IPS-NIHi7 (cell line): Measurements from ENCODE around the gene ADGRL3.
"Not testable (repeated sequence)": the region's sequence is repeated elsewhere in the genome, so short reads cannot be mapped to it uniquely, and the experiment has no call there.

Experiments
- DNase-seq: peaks from one replicate; pipeline ENCODE4 v3.0.0; 2012; ENCODE audit warnings: mixed read lengths; ENCODE audit errors: extremely low spot score

Gene ADGRL3

DNA sequence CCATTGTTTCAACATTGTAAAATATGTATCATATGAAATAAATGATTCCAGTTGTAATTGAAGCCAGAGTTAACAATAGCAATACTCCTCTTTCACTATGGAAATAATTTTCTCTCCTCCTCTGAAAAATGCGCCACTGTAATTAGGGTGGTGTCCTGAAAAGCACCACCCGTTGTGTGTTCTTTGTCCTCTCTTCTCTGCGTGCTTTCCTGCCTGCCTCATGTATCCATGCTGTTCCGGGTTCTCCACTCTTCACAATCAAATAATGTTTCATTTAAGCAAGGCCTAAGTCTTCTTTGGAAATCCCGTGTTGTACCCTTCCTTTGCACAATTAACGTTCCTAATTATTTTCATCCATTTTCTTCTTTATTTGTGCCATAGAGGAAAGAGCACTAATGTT is 293.3 kb downstream of the ADGRL3 start:
- peak; percentile 10 for DNase-seq

- DNase-seq, result no peak
Observed at GRCh38 chr4:61500883-61501282, 300.8 kb downstream of the ADGRL3 start.

- DNase-seq, result no peak
Observed at GRCh38 chr4:61501812-61502211, 301.7 kb downstream of the ADGRL3 start.

- DNase-seq, result no peak
Observed at GRCh38 chr4:61505773-61506685, 305.9 kb downstream of the ADGRL3 start.

DNA sequence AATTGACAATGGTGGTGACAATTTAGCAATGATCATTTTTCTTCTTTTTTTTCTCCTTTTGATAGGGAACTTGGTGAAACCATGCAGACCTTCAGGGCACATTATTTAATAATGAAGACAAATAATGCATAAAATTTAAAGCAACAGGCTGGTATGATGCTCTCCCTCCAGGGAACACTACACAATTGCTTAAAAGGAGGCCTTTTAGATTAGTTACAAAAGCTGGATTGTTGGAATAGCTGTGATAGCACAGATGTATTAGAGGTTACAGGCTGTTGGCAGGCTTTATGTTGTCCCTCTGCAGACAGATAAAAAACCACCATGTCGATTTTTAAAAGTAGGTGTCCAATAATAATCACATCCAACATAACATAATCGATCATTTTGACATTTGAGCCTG is 307.0 kb downstream of the ADGRL3 start:
- no peak for DNase-seq

DNA sequence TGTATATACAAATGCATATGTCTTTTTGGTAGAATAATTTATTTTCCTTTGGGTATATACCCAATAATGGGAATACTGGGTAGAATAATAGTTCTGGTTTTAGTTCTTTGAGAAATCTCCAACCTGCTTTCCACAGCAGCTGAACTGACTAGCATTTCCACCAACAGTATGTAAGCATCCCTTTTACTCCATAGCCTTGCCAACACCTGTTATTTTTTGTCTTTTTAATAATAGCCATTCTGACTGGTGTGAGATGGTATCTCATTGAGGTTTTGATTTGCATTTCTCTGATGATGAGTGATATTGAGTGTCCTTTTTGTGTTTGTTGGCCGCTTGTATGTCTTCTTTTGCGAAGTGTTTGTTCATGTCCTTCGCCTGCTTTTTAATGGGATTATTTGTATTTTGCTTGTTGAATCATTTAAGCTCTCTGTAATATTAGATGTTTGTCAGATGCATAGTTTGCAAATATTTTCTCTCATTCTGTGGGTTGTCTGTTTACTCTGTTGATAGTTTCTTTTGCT is 309.7 kb downstream of the ADGRL3 start:
- DNase-seq, result not testable (repeated sequence)

DNA sequence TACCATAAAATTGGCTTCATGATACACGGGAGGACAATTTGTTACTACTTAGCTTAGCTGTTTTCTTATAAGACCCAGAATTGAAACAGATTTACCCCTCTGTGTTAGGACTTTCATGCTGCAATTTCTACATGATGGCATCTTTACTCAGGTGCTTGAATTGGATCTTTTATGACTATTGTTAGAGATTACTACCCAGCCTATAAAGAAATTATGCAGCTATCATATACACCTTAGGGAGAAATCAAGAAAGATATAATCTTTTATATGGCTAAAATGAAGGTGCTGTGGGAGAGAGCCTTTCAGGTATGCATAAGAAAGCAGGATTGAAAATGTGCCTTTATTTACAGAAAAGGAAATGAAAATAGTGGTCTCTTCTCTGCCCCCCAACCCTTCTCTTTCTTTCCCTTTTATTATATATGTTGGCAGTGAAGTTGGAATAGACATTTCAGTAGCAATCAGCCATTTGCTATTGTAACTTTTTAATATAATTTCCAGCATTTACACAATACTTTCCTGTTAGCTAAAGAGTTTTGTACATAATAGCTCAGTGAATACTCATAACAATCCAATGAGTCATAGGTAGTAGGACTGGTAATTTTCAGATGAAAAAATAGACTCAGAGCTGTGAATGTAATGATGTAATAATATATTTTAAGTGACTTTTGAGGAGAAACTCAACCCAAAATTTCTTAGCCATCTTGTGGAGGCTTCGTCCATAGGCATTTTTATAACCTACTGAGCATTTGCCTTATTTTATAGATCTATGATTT is 311.8 kb downstream of the ADGRL3 start:
- no peak for DNase-seq

- no peak for DNase-seq
Observed at GRCh38 chr4:61514991-61515390, 314.9 kb downstream of the ADGRL3 start.

DNA sequence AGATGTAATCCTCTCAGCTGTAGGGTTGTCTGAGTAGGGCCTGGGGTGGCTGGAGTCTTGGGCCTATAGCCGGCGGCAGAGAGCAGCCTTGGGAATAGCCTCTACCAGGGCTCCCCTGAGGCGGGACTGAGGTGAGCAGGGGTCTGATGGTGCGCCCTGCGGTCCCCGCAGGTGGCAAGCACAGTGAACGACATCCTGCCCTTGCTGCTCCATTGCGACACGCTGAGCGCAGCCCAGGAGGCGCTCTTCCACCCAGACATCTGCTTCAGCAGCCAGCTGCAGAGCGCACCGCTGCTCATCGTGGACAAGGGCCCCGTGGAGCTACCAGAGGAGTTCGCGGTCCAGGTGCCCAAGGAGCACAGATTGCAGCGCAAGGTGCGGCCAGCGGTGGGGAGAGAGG is 317.0 kb downstream of the ADGRL3 start:
- peak; percentile 74 for DNase-seq

- no peak for DNase-seq
Observed at GRCh38 chr4:61520166-61520565, 320.0 kb downstream of the ADGRL3 start.

GRCh38 chr4:61520681-61521160 is 320.6 kb downstream of the ADGRL3 start:
- no peak for DNase-seq

- DNase-seq, result no peak
Observed at GRCh38 chr4:61521451-61521850, 321.3 kb downstream of the ADGRL3 start.

DNA sequence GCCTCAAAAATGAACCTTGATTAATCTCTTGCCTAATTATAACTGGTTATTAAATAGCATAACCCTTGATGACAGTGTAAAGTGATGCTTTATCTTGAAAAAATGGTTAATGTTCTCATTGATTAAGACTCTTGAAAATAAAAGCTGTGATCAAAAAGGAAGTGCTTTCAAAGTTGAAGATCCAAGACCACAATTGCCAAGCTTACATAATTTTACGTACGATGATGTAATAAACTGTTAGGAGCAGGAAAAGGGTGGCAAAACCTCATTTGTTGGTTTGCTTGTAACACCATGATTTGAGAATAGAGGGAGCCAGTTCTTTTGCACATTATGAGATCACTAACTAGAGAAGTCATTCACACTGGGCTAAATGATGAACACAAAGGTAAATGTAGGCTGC is 322.2 kb downstream of the ADGRL3 start:
- DNase-seq, result no peak

DNA sequence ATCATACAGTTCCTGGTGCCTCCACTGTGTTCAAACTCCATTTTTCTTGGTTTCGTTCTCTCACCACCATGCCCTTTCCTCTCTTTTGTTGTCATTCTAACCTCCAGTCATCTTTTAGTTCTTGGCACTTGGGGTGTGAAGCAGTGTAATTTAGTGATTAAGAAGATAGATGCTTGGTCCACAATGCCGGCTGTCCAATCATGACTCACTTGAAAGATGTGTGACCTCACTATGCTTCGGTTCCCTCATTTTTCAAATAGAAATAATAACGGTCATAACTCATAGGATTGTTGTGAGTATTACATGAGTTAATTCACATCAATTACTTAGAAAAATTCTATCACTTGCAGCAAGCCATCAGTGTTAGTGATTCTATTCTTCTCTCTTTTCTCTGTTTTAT is 327.8 kb downstream of the ADGRL3 start:
- DNase-seq, result no peak

GRCh38 chr4:61528595-61528994 is 328.5 kb downstream of the ADGRL3 start:
- no peak for DNase-seq

DNA sequence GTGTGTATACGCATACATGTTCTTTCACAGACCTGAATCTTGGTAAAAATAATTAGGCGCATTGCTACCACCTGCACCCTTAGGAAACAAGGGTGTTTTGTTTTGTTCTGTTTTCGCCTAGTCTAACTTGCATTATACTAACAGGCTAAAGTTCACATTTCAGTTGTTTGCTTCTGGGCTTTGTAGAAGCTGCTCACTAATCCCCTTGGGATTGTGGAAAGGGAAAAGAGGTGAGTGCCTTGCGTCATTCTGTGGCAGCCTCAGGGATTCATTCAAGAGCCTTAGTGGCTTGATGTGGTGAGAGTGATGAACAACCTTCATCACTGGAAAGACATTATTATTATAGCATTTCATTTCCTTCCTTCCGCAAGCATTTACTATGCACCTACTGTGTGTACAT is 331.1 kb downstream of the ADGRL3 start:
- no peak for DNase-seq

- no peak for DNase-seq
Observed at GRCh38 chr4:61532336-61533000, 332.3 kb downstream of the ADGRL3 start.

DNA sequence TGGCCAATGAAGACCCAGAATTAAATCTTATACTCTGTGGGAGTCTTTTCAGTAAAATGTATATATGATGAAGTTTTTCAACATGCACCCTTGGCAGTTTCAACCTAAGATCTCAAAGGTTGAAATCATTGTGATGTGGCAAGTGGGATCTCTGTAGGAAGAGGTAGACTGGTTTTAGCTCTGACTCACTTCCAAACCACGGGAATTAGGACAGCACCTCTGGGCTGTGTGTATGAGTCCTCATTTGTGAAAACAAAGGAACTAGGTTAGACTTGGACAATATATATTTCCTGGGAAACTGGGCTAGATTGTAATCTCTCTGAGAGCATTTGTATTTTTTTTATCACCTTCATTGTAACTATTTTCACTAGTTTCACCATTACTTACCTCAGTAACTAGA is 333.0 kb downstream of the ADGRL3 start:
- no peak for DNase-seq

DNA sequence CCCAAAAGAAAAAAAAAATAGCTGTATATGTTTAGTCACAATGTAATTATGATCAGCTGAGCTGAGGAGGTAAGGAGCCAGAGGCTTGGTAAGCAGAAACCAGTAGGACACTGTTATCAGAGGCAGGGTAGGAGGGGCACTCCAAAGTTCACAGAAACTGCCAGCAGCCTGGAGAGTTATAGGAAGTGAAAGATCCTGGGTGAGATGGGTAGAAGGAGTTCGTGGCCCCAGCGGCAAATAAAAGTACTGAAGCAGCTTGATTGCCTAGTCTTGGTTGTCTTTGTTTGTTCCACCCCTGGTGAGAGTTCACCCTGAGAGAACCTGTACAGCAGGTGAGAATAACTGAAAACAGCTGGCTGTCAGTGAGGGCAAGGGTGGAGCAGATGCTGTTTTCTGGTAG is 340.8 kb downstream of the ADGRL3 start:
- peak; percentile 37 for DNase-seq

- peak; percentile 21 for DNase-seq
Observed at GRCh38 chr4:61541459-61541858, 341.3 kb downstream of the ADGRL3 start.

DNA sequence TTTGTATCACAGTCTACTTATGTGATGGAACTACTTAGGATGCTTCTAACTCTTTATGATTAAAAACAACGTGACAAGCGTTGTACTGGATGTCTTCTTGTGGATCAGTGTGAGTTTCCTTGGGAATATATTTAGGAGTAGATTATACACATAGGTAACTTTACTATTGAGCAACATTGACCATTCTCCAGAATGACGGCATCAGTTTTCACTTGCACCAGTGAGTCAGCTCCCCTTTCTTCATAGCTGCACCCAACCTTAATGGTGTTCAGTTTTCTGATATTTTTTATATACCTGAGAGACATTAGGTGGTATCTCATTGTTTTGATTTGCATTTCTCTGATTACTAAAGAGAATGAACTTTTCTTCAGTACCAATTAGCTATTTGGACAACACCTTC is 343.9 kb downstream of the ADGRL3 start:
- no peak for DNase-seq

DNA sequence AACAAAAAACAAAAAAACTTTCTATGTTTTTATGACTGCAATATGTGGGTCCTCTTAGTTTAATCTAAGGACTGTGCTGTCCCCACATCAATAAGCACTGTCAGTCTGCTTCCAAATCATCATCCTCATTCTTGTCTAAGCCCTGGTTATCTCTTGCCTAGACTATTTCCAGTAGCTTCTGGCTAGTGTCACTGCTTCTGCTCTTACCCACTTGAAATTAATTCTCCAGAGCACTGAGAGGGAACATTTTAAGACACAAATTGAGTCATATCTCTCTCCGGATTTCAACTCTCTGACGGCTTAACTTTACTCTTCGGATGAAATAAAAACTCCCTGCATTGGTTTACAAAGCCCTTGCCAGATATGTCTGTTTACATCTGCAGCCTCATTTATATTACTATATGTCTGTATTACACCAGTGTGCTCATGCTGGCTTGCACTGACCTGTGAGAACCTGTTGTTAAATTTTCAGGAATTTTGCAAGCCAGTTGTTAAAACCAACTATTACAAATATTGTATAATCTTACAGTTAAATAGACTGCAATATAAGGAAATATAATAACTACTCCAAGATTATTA is 345.9 kb downstream of the ADGRL3 start:
- no peak for DNase-seq
